Gastroesophageal sphincter (tissue), 3 donors: Measurements from ENCODE around the gene ZNF491.

Source experiments
- CTCF ChIP-seq, 4 experiments: fragments of 200-600 bp in 2 of 4; fragments of 450-650 bp in 2 of 4; sonication (generic) in 1 of 4; IDR thresholded peaks; one replicate each; pipeline ENCODE4 v1.5.1; 2017 to 2019; ENCODE audit warnings: antibody characterized with exemption in 4 of 4, mild to moderate bottlenecking in 2 of 4, moderate library complexity in 2 of 4
- EP300 ChIP-seq: sonication (generic); formaldehyde crosslinking; IDR thresholded peaks from one replicate; pipeline ENCODE4 v1.6.1; 2017; ENCODE audit warnings: antibody characterized with exemption, mild to moderate bottlenecking
- POLR2A ChIP-seq, 2 donors: fragments of 450-650 bp; IDR thresholded peaks; one replicate each; pipeline ENCODE4 v1.6.1; 2017; ENCODE audit warnings: antibody characterized with exemption in 2 of 2, mild to moderate bottlenecking in 2 of 2, moderate library complexity in 1 of 2
- POLR2AphosphoS5 ChIP-seq: sonication (generic); formaldehyde crosslinking; IDR thresholded peaks from one replicate; pipeline ENCODE4 v1.6.1; 2017; ENCODE audit warnings: antibody characterized with exemption

GRCh38 chr19:11821474-11822109 lies 23.3 kb downstream of the ZNF491 start:
- TF ChIP-seq CTCF (IDR thresholded peaks at IDR 0.05) (no peak), POLR2A (IDR thresholded peaks at IDR 0.05) (no peak), POLR2AphosphoS5 (no peak), EP300 (no peak)
